NCI-H1048 (cell line): ENCODE results near the gene ALDH7A1.
"Not testable (repeated sequence)": the region's sequence is repeated elsewhere in the genome, so short reads cannot be mapped to it uniquely, and the experiment has no call there.

Source experiments
- DNase-seq: peaks from one replicate; lab custom pipeline; 2025; lab: John Stamatoyannopoulos, UW

Gene ALDH7A1

GRCh38 chr5:126595486-126596083, 566 bp upstream of the ALDH7A1 start:
- DNase-seq, result no peak

GRCh38 chr5:126591549-126591948, 3.5 kb downstream of the ALDH7A1 start:
- no peak for DNase-seq

GRCh38 chr5:126589536-126590297, 5.3 kb downstream of the ALDH7A1 start:
- DNase-seq, result no peak

GRCh38 chr5:126587551-126588390, 7.2 kb downstream of the ALDH7A1 start:
- DNase-seq, result no peak

- no peak for DNase-seq
These were observed 11.3 kb downstream of the ALDH7A1 start for GRCh38 chr5:126583761-126584160.

- no peak for DNase-seq
These were observed 15.3 kb downstream of the ALDH7A1 start for GRCh38 chr5:126579716-126580115.

GRCh38 chr5:126577415-126577814, 17.6 kb downstream of the ALDH7A1 start:
- no peak for DNase-seq

GRCh38 chr5:126576974-126577373, 18.0 kb downstream of the ALDH7A1 start:
- DNase-seq, result no peak

- no peak for DNase-seq
These were observed 19.4 kb downstream of the ALDH7A1 start for GRCh38 chr5:126575644-126576043.

- DNase-seq, result no peak
These were observed 26.7 kb downstream of the ALDH7A1 start for GRCh38 chr5:126568206-126568755.

- DNase-seq, result no peak
These were observed 32.2 kb downstream of the ALDH7A1 start for GRCh38 chr5:126562823-126563222.

GRCh38 chr5:126561908-126562307, 33.1 kb downstream of the ALDH7A1 start:
- no peak for DNase-seq

- not testable (repeated sequence) for DNase-seq
These were observed 39.9 kb downstream of the ALDH7A1 start for GRCh38 chr5:126555101-126555500.

- DNase-seq, result no peak
These were observed 42.4 kb downstream of the ALDH7A1 start for GRCh38 chr5:126552614-126553013.

- no peak for DNase-seq
These were observed 50.8 kb downstream of the ALDH7A1 start for GRCh38 chr5:126544087-126544740.

GRCh38 chr5:126543660-126544059, 51.4 kb downstream of the ALDH7A1 start:
- no peak for DNase-seq

- no peak for DNase-seq
These were observed 52.0 kb downstream of the ALDH7A1 start for GRCh38 chr5:126543009-126543408.

- no peak for DNase-seq
These were observed 52.6 kb downstream of the ALDH7A1 start for GRCh38 chr5:126542441-126542840.

- DNase-seq, result no peak
These were observed 54.4 kb downstream of the ALDH7A1 start for GRCh38 chr5:126540631-126541030.

GRCh38 chr5:126538579-126538978, 56.4 kb downstream of the ALDH7A1 start:
- DNase-seq, result no peak

GRCh38 chr5:126536874-126537273, 58.1 kb downstream of the ALDH7A1 start:
- DNase-seq, result no peak
